NCI-H1417 treated with DMSO at 0.1 percent for 48 hours (cell line): Measurements from ENCODE around the gene VSTM1.
"Not testable (repeated sequence)": the region's sequence is repeated elsewhere in the genome, so short reads cannot be mapped to it uniquely, and the experiment has no call there.

ENCODE experiments used
- DNase-seq: peaks from one replicate; lab custom pipeline; 2025; lab: John Stamatoyannopoulos, UW

VSTM1 gene

DNA sequence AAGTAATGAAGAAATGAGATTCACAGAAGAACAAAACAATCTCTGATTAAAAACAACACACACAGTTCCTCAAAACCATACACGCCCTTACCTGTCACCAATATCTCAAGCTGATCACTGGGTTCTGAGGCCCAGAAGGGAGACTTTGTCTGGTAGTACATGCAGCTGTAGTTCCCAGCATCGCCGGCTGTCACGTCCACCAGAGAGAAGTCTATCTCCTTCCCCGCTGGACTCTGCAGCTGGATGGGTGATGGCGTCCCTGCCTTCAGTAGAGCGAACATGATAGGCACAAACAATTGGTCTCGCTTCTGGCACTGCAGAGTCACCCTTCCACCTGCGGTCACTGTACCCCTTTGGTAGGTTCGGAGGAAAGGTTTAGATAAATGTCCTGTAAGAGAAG, 10.1 kb upstream of the VSTM1 start:
- no peak for DNase-seq

DNA sequence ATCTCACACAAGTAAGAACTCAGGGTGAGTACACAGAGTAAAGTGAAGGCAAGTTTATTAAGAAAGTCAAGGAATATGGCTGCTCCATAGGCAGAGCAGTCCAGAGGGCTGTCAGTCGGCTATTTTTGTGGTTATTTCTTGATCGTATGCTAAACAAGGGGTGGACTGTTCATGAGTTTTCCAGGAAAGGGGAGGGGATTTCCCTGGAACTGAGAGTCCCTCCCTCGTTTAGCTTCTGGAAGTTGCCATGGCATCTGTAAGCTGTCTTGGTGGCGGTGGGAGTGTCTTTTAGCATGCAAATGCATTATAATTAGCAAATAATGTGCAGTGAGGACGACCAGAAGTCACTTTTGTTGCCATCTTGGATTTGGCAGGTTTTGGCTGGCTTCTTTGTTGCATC, 5.8 kb upstream of the VSTM1 start:
- DNase-seq: no peak

DNA sequence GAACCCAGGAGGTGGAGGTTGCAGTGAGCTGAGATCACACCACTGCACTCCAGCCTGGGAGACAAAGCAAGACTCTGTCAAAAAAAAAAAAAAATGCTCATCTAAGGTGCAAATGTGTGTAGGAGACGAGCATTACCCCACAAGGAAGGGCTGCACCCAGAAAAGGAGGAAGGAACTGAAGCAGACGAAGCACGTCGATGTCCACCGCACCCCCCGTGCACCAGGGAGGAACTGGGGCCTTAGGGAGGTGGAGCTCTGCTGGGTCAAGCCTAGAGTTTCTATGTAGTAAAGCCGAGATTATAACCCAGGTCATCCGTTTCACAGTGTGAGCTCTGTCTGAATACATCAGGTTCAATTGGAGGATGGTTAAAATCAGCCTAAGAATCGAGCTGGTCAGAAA, 1.1 kb downstream of the VSTM1 start:
- no peak for DNase-seq

DNA sequence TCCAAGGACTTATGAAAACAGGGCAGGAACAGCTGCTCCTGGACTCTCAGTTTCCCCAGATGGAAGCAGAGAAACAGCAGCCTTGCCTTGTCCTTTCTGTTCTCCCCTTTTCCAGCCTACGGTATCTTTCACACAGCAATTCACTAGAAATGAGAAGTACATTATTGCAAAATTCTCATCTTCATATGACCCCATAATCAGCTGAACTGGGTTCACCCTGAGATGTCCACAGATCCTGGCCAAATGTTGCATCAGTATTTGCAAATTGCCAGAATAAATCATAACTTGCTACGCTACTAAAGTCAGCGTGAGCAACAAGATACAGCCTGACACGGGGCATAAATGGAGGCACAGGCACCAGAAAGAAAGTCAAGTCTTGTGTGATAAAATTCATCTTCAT, 16.1 kb downstream of the VSTM1 start:
- DNase-seq: no peak

DNA sequence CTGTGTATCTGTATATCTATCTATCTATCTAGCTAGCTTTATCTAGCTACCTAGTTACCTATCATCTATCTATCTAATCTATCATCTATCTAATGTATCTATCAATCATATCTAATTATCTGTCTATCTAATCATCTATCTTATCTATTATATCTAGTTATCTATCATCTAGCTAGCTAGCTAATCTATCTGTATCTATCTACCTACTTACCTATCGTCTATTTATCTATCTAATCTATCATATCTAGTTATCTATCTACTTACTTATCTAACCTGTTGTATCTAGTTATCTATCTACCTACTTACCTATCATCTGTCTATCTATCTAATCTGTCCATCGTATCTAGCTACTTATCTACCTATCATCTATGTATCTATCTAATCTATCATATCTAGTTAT, 17.9 kb downstream of the VSTM1 start:
- DNase-seq: no peak

DNA sequence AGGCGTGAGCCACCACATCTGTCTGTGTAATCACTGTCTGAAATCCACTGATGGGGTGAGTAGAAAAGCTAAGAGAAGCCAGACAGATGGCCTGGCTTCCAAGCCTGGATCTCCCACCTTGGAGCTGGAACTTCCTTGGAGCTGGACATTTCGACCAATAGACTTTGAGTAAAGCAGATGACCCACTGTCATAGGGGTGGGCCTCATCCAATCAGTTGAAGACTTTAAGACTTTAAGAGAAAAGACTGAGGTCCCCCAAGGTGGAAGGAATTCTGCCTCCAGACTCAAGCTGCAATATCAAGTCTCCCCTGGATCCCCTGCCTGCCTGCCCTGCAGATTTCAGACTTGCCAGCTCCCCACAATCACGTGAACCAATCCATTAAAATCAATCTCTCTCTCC, 20.7 kb downstream of the VSTM1 start:
- no peak for DNase-seq

DNA sequence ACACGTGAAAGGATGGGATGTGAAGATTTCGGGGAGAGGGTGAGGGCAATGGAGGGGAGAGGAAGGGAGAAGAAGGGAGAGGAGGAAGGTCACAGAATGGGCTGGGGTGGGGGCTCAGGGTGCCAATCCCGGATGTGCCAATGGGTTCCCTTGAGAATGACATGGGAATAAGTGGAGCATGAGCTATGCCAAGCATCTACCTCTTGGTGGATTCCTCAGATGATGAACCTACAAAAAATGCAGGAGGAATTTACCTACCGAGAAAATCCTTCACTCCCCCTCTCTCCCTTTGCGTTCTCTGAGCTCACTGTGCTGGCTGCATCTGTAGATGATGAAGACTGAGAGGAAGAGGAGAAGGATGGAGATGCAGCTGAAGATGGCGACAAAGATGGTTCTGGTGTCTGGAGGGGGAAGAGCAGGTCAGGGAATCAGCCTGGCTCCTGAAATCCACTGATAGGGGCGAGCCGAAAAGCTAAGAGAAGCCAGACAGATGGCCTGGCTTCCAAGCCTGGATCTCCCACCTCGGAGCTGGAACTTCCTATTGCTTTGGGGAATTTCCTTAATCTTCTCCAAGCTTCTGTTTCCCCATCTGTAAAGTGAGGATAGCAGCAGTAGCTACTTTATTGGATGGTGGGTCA, 21.6 kb downstream of the VSTM1 start:
- no peak for DNase-seq

DNA sequence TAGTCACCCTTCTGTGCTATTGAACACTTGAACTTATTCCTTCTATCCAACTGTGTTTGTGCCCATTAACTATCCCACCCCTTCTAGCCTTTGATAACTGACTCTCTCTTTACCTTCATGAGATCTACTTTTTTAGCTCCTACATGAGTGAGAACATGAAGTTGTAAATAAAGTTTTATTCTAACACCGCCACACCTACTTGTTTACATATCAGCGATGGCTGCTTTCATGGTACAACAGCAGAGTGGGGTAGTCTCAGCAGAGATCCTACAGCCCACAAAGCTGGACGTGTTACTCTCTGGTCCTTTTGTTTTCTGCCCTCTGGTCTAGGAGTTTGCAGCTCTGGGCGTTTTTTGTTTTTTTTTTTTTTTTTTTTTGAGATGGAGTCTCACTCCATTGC, 23.7 kb downstream of the VSTM1 start:
- no peak for DNase-seq

DNA sequence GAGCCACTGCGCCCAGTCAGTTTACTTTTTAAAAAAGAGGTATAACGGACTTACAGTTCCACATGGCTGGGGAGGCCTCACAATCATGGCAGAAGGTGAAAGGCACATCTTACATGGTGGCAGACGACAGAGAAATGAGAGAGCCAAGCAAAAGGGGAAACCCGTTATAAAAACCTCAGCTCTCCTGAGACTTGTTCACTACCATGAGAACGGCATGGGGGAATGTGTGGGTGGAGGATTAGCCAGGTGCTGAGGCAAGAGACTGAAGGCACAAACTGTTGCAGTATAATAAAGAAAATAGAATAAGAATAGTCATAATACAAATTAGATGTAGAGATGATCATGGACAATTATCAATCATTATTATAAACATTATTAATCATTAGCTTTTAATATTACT, 27.2 kb downstream of the VSTM1 start:
- DNase-seq: not testable (repeated sequence)

DNA sequence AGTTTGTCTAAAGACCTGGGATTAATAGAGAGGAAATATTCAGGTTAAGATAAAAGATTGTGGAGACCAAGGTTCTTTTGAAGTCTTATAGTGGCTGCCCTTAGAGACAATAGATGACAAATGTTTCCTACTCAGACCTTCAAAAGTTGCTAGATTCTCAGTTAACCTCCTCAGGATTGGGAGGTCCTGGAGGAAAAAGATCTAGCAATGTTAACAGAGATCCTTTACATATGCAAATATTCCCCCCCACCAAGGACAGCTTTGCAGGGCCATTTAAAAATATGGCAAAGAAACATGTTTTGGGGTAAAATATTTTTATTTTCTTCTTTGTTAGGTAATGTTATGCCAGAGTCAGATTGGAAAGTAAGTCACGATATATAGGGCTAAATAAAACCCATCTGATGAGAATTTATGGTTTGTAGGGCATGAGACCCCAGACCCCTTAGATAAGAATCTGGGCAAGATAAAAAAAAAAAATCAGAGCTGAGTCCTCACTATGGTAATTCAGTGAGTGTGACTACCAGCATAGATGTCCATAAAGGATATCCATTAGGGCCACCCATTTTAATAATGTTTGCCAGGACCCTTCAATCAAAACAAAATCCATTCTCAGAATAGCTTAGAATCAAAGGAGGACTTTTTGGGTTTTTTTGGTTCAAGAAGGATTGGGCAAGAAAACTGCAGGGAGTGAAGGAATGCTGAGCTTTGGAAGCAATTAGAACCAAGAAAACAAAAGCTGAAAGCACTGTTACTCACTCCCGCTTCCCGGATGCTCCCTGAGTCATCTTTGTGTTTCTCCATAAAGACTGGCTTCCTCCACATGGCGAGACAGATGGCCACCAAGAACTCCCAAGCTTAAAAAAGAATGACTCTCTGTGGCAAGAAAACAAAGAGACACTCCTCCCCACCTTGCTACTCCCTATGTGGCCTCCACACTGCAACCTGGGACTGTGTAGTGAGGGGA, 28.2 kb downstream of the VSTM1 start:
- DNase-seq: no peak

DNA sequence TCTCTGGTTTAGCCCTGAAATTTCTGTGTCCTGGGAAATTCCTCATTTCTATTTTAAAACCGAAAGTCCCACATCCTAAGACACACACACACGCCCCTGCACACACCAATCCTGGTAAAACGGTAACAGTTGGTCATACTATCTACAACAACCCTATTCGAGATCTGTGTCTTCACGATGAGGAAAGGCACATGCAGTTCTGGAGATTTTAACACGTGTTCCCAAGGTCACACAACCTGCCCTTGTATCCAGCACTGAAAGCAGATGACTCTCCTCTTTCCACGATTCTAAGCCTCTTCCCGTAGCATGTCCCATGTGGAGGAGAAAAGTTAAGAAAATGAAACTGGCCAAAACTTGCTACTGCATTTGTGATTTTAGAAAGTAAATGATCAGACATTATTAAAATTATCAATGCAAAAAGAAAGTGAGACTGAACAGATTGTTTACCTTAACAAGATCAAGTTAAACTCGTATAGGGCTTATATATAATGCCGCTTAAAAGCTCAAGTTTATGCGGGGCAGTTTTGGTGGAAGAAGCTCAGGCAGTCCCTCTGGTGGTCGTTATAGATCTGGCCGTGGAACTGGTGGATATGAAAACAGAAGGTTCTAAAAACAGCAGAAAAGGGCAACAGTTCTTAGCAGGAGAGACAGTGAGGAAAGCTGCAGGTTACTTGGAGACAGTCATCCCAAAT, 32.7 kb downstream of the VSTM1 start:
- no peak for DNase-seq

DNA sequence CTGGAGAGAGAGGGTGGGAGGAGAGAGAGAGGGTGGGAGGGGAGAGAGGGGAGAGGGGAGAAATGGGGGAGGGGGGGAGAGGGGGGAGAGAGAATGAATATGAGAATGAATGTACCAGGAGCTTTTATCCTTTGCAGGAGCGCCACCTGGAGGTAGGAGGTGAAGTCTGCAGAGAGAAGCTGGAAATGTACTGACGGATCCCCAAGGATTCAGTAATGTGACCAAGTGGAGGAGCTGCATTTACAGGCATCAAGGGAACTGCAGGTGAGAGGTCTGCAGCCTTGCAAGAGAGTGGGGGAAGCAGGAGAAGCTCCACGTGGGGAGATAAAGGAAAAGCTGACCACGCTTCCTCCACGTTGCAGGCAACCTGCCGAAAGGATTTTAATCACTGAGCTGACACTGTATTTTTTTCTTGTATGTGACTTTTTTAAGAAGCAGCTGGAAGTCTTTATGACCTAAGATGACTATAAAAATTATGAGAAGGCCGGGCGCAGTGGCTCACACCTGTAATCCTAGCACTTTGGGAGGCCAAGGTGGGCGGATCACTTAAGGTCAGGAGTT, 33.7 kb downstream of the VSTM1 start:
- no peak for DNase-seq

DNA sequence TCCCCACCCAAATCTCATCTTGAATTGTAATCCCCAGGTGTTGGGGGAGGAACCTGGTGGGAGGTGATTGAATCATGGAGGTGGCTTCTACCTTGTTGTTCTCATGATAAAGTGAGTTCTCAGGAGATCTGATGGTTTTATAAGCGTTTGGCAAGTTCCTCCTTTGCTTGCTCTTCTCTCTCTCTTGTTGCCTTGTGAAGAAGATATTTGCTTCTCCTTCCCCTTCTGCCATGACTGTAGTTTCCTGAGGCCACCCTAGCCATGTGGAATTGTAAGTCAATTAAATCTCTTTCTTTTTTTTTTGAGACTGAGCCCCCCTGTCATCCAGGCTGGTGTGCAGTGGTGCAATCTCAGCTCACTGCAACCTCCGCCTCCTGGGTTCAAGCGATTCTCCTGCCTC, 34.4 kb downstream of the VSTM1 start:
- no peak for DNase-seq

DNA sequence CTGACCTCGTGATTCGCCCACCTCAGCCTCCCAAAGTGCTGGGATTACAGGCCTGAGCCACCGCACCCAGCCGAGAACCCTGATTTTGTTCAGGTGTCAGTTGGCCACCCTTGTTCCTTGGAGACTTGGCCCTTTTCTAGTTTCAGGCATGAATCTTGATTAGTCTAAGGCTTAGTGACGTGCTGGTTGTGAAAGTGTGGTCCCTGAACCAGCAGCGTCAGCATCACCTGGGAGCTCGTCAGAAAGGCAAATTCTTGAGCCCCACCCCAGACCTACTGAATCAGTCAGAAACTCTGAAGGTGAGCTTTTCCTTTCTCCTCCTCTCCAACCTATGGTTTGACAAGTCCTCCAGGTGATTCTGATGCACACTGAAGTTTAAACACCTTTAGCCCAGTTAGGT, 37.0 kb downstream of the VSTM1 start:
- DNase-seq: no peak

DNA sequence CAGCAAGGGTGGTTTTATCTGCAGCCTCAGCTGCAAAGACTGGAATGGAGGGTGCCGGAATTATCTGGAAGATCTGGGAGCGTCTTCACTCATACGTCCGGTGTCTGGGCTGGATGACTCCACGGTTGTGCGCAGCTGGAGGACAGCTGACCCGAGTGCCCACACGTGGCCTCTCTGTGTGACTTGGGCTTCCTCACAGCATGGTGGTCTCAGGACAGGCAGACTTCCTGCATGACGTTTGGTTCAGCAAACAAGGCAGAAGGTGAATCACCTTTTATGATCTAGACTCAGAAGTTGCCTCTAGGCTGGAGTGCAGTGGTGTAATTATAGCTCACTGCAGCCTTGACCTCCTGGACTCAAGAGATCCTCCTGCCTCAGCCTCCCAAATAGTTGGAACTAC, 39.0 kb downstream of the VSTM1 start:
- no peak for DNase-seq

DNA sequence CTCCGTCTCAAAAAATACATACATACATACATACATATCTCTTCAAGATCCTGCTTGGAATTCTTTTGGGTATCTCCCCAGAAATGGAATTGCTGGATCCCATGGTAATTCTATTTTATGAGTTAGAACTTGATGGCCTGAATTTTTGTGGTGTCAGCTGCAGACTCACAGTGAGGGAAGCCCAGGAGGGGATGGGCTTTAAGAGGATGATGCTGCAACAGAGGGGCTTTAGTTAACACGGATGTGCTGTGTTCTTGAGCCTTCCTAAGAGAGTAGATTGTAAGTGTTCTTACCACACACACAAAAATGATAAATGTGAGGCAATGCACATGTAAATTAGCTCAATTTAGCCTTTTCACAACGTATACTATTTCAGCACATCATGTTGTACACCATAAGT, 40.5 kb downstream of the VSTM1 start:
- no peak for DNase-seq

DNA sequence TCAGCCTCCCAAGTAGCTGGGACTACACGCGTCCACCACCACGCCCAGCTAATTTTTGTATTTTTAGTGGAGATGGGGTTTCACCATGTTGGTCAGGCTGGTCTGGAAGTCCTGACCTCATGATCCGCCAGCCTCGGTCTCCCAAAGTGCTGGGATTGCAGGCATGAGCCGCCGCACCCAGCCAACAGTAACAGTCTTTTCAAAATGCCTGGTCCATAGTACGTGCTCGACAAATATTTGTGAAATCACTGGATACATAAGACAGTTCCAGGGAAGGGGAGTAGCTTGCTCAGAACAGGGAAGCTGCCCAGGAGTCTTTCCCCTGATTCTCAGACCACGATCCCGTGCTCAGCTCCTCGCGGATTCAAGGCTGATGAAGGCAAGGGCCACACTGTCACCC, 41.8 kb downstream of the VSTM1 start:
- DNase-seq: no peak

DNA sequence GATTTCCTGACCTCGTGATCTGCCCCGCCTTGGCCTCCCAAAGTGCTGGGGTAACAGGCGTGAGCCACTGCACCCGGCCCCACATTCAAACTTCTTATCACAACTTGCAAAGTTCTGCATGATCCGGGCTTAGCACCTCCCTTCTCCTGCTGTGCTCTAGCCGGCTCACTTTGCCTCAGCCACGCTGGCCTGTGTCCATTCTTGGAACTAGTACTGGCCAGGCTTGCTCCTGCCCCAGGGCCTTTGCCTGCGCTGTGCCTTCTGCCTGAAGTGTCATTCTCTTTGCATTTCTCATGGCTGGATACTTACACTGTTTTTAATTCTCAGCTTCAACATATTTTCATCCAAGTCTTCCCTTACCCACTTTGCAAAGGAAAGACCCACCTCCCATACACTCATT, 42.3 kb downstream of the VSTM1 start:
- DNase-seq: no peak

DNA sequence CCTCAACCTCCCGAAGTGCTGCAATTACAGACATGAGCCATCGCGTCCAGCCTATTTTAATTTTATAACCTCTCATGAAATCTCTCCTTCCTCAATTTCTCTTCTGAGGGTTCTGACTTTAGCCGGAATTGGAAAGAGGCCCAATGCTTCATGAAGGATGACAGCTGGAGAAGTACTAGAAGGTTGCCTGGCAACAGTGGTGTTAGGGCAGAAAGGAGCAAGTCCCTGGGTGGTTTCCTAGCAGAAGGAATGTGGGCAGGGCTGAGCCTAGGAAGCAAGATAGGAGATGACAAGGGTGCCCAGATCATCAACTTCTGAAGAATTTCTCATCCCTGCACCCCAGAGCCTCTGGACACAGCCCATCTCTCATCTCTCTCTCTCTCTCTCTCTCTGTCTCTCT, 46.4 kb downstream of the VSTM1 start:
- DNase-seq: no peak

DNA sequence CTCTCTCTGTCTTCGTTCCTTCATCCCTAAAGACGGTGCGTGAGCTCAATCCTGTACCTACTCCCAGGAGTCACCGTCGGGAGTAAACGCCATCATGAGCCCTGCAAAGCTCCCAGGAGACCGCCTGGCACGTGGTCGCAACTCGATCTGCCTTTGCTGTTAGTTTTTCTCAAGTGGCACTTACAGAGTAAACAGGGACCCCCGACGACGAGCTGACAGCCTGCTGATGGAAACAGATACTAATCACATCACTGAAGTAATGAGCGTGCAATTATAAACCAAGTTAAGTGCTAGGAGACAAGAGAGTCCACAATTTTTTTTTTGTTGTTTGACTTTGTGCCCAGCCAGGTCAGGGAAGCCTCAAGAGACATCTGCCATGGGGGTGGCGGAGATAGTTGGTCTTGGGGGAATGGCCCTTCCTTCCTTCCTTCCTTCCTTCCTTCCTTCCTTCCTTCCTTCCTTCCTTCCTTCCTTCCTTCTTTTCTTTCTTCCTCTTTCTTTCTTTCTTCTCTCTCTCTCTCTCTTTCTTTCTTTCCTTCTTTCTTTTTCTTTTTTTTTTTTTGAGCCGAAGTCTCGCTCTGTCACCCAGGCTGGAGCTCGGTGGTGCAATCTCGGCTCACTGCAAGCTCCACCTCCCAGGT, 48.7 kb downstream of the VSTM1 start:
- DNase-seq: no peak

DNA sequence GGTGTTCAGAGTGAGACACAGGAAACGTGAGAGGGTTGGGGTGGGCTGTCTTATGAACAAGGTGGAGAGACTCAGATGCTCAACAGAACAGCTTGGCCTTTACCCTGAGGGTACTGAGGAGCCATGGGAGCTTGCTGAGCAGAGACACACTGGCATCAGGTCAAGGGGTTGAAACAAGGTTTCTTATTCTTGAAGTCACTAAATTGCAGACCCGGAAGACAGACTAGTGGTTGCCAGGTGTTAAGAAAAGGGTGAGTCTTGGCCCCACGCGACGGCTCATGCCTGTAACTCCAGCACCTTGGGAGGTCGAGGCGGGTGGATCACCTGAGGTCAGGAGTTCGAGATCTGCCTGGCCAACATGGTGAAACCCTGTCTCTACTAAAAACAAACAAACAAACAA, 49.8 kb downstream of the VSTM1 start:
- no peak for DNase-seq

DNA sequence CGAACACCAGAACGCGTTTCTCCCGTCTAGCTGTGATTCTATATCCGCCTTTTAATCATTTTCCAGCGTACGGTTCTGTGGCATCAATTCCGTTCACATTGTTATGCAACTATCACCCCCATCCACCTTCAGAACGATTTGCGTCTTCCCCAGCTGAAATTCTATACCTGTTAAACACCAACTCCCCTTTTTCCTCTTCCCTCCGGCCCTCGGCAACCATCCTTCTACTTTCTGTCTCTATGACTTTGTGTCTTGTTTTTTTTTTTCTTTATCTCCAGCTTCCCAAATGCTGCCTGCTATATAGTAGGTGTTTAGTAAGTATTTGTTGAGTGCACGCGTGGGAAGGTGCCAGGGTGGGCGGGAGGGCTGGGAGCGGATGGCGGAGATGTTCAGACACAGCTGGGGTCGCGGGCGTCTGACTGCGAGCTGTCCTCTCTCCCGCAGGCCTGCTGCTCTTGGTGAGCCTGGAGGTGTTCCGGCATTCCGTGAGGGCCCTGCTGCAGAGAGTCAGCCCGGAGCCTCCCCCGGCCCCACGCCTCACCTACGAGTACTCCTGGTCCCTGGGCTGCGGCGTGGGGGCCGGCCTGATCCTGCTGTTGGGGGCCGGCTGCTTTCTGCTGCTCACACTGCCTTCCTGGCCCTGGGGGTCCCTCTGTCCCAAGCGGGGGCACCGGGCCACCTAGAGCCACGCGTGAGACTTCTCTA, 52.0 kb downstream of the VSTM1 start:
- no peak for DNase-seq
